Fibroblast of lung (primary cell): Measurements from ENCODE around the gene ZEB2.

Source experiments
- CTCF ChIP-seq, 2 donors: IDR thresholded peaks in 1 of 2; conservative IDR thresholded peaks in 1 of 2; 1 replicate in 1 of 2; 2 replicates in 1 of 2; pipeline ENCODE4 v1.5.1; 2011 to 2012; ENCODE audit warnings: low read length in 2 of 2, control low read depth in 1 of 2, inconsistent platforms in 1 of 2, low read depth in 1 of 2, mild to moderate bottlenecking in 1 of 2
- EZH2 ChIP-seq: IDR thresholded peaks from 2 replicates; pipeline ENCODE4 v1.5.1; 2012; ENCODE audit warnings: low read length, control low read depth, mild to moderate bottlenecking; ENCODE audit errors: missing control alignments

GRCh38 chr2:144493027-144493809 is 26.7 kb downstream of the ZEB2 start:
- TF ChIP-seq CTCF (conservative IDR thresholded peaks at IDR 0.05 in 1 of 2, IDR thresholded peaks at IDR 0.05 in 1 of 2; ENCODE audit: low read depth in 1 of 2, low read length in 2 of 2) (no peak), EZH2 (no peak)
